SK-N-SH (cell line): ENCODE results near the gene SPA17. TPM values are rescaled to one million over a fixed set of nuclear protein-coding genes. Genes with fewer than 3 reads are reported as not detected.

Source experiments
- CTCF ChIA-PET: fragments of 300-600, 350-600 bp; formaldehyde crosslinking; extraction: SDS; loops from one replicate; lab custom pipeline; 2021; lab: Yijun Ruan, JAX
- POLR2A ChIA-PET: fragments of 350-600 bp; sonication (Branson Sonifier 250); formaldehyde crosslinking; extraction: SDS; loops from one replicate; lab custom pipeline; 2020; ENCODE audit warnings: antibody characterized with exemption, inconsistent platforms; lab: Yijun Ruan, JAX
- DNase-seq: peaks from one replicate; pipeline ENCODE4 v3.0.0; 2012
- H2AFZ ChIP-seq: fragments of 200-600 bp; sonication (generic); 2 replicates; pipeline ENCODE4 v1.8.1; 2016; ENCODE audit warnings: antibody characterized with exemption, mild to moderate bottlenecking, low read depth
- H3F3A ChIP-seq: fragments of 200-600 bp; sonication (generic); replicated peaks from 2 replicates; pipeline ENCODE3; 2016; ENCODE audit warnings: antibody characterized with exemption, mild to moderate bottlenecking; ENCODE audit not compliant: insufficient read depth
- H3K27ac ChIP-seq, 2 experiments: fragments of 200-500 bp in 1 of 2; fragments of 200-600 bp in 1 of 2; sonication (Bioruptor generic) in 1 of 2; sonication (generic), shearing (Covaris generic) in 1 of 2; 2 replicates each; pipeline versions ENCODE4 v1.5.1 to v1.6.1; 2014 to 2016; ENCODE audit warnings: low read depth in 2 of 2, inconsistent platforms in 1 of 2, low read length in 1 of 2, mild to moderate bottlenecking in 1 of 2, mixed read lengths in 1 of 2
- H3K27me3 ChIP-seq: fragments of 200-600 bp; sonication (generic), shearing (Covaris generic); 2 replicates; pipeline ENCODE4 v1.6.1; 2016; ENCODE audit warnings: mixed run types; ENCODE audit not compliant: insufficient read depth
- H3K36me3 ChIP-seq, 2 experiments: fragments of 200-500 bp in 1 of 2; fragments of 200-600 bp in 1 of 2; sonication (Bioruptor generic) in 1 of 2; sonication (generic) in 1 of 2; replicated peaks in 1 of 2; 2 replicates each; pipeline versions ENCODE3 to v1.5.1; 2014 to 2016; ENCODE audit warnings: low read length in 1 of 2, mild to moderate bottlenecking in 1 of 2; ENCODE audit not compliant: insufficient read depth in 2 of 2, control insufficient read depth in 1 of 2
- H3K4me1 ChIP-seq, 2 experiments: fragments of 200-500 bp in 1 of 2; fragments of 200-600 bp in 1 of 2; sonication (Bioruptor generic) in 1 of 2; sonication (generic), shearing (Covaris generic) in 1 of 2; 2 replicates each; pipeline versions ENCODE4 v1.5.1 to v1.6.1; 2014 to 2016; ENCODE audit warnings: low read depth in 1 of 2, low read length in 1 of 2, mixed run types in 1 of 2; ENCODE audit not compliant: insufficient read depth in 2 of 2, control insufficient read depth in 1 of 2
- H3K4me2 ChIP-seq: fragments of 200-600 bp; sonication (generic), shearing (Covaris generic); 2 replicates; pipeline ENCODE4 v1.6.1; 2017; ENCODE audit warnings: mixed run types
- H3K4me3 ChIP-seq, 2 experiments: fragments of 200-500 bp in 1 of 2; fragments of 200-600 bp in 1 of 2; sonication (Bioruptor generic) in 1 of 2; sonication (generic), shearing (Covaris generic) in 1 of 2; 2 replicates each; pipeline versions ENCODE4 v1.5.1 to v1.8.1; 2014 to 2016; ENCODE audit warnings: low read depth in 2 of 2, inconsistent platforms in 1 of 2, low read length in 1 of 2, mild to moderate bottlenecking in 1 of 2, mixed read lengths in 1 of 2, moderate library complexity in 1 of 2
- H3K79me2 ChIP-seq: fragments of 200-600 bp; sonication (generic); 2 replicates; pipeline ENCODE4 v1.8.1; 2017; ENCODE audit warnings: mild to moderate bottlenecking; ENCODE audit not compliant: insufficient read depth
- H3K9ac ChIP-seq: fragments of 200-600 bp; sonication (generic); 2 replicates; pipeline ENCODE4 v1.6.1; 2017; ENCODE audit warnings: mixed run types
- H3K9me2 ChIP-seq: fragments of 200-600 bp; sonication (generic); 2 replicates; pipeline ENCODE4 v1.6.1; 2017; ENCODE audit warnings: mixed run types
- H3K9me3 ChIP-seq: fragments of 200-600 bp; sonication (generic); 2 replicates; pipeline ENCODE4 v1.6.1; 2017; ENCODE audit warnings: mixed run types, mild to moderate bottlenecking, moderate library complexity
- H4K20me1 ChIP-seq: fragments of 200-600 bp; sonication (generic); 2 replicates; pipeline ENCODE4 v1.6.1; 2017; ENCODE audit warnings: mild to moderate bottlenecking, mixed run types; ENCODE audit not compliant: insufficient read depth
- FOSL2 ChIP-seq: IDR thresholded peaks from 2 replicates; pipeline ENCODE4 v1.4.0; 2012; ENCODE audit warnings: low read depth, mild to moderate bottlenecking, moderate library complexity, borderline replicate concordance
- FOXJ3 ChIP-seq: sonication (generic); formaldehyde crosslinking; IDR thresholded peaks from 2 replicates; pipeline ENCODE4 v1.5.1; 2020; ENCODE audit warnings: mild to moderate bottlenecking, missing genetic modification reagents
- GABPA ChIP-seq: IDR thresholded peaks from 2 replicates; pipeline ENCODE4 v1.4.0; 2012; ENCODE audit warnings: low read depth, mild to moderate bottlenecking
- GATA2 ChIP-seq: sonication (generic); formaldehyde crosslinking; IDR thresholded peaks from 2 replicates; pipeline ENCODE4 v1.5.0; 2020; ENCODE audit warnings: mild to moderate bottlenecking, missing genetic modification reagents
- IRF3 ChIP-seq: fragments of 150-350 bp; IDR thresholded peaks from 2 replicates; pipeline ENCODE4 v1.6.1; 2016; ENCODE audit warnings: mild to moderate bottlenecking, low read depth, low read length
- JUND ChIP-seq: IDR thresholded peaks from 2 replicates; pipeline ENCODE4 v1.4.0; 2012
- MAX ChIP-seq: IDR thresholded peaks from 2 replicates; pipeline ENCODE4 v1.4.0; 2012; ENCODE audit warnings: low read depth
- NRF1 ChIP-seq: IDR thresholded peaks from 2 replicates; pipeline ENCODE4 v1.6.1; 2012; ENCODE audit warnings: low read depth, mild to moderate bottlenecking, low read length
- PBX3 ChIP-seq: IDR thresholded peaks from 2 replicates; pipeline ENCODE4; 2012
- POLR2AphosphoS5 ChIP-seq: IDR thresholded peaks from 2 replicates; pipeline ENCODE4 v1.6.1; 2012; ENCODE audit warnings: low read depth, low read length
- RAD21 ChIP-seq: IDR thresholded peaks from 2 replicates; pipeline ENCODE4 v1.6.1; 2012; ENCODE audit warnings: mild to moderate bottlenecking, low read length
- RXRA ChIP-seq: IDR thresholded peaks from 2 replicates; pipeline ENCODE4 v1.4.0; 2012; ENCODE audit warnings: low read depth, mild to moderate bottlenecking, borderline replicate concordance
- SIN3A ChIP-seq: IDR thresholded peaks from 2 replicates; pipeline ENCODE4 v1.6.1; 2012; ENCODE audit warnings: low read depth, mild to moderate bottlenecking, low read length, moderate library complexity, borderline replicate concordance
- SMC3 ChIP-seq: IDR thresholded peaks from 2 replicates; pipeline ENCODE4 v1.6.1; 2012; ENCODE audit warnings: low read depth, low read length, improper control_type of control experiment
- TCF12 ChIP-seq: IDR thresholded peaks from 2 replicates; pipeline ENCODE4 v1.4.0; 2012
- TEAD4 ChIP-seq: IDR thresholded peaks from 2 replicates; pipeline ENCODE4 v1.4.0; 2012; ENCODE audit warnings: mild to moderate bottlenecking, borderline replicate concordance; ENCODE audit not compliant: insufficient read depth
- USF1 ChIP-seq: IDR thresholded peaks from 2 replicates; pipeline ENCODE4 v1.4.0; 2012; ENCODE audit warnings: low read depth, borderline replicate concordance
- WGBS: methylation state at CpG from one replicate; pipeline ENCODE4 v1.1.6; 2017; ENCODE audit warnings: low lambda C conversion rate; 5-methylcytosine and 5-hydroxymethylcytosine counted together
- polyA plus RNA-seq, 3 experiments: library from polyadenylated mRNA; depleted of rRNA; stranded (reverse); fragments of >200 nt; gene quantifications; 2 replicates each; pipeline ENCODE4 v1.2.3, GENCODE V29; 2012

SPA17 gene
- polyA plus RNA-seq, 1 of the 3 experiments (the other 2 are of a cell fraction), result 7.7 TPM

- 63% methylated on average over 14 of the region's 14 CpGs for WGBS
- peak overlapping the region in 1 of 2 experiments; percentile 46; a peak in 1 of 4 replicates for H3K27ac ChIP-seq
Observed at GRCh38 chr11:124724979-124725718, 51.4 kb downstream of the SPA17 start.

GRCh38 chr11:124725719-124726105 is 52.0 kb downstream of the SPA17 start:
- H3K9me3 ChIP-seq, result no peaks in the 10 kb centered on the region
- H3K79me2 ChIP-seq, result no peaks in the 10 kb centered on the region
- H3K27me3 ChIP-seq, result no peaks in the 10 kb centered on the region
- H3K27ac ChIP-seq, result peak overlapping the region in 1 of 2 experiments; percentile 46; a peak in 1 of 4 replicates
- no peak for DNase-seq
- CTCF ChIA-PET, result interaction anchor here (1.2 to 2.7 kb wide), 2 partner anchors 14 to 37 kb away, joined by 3 to 11 read pairs; partner anchors contain the start of gene NRGN
- 34% methylated on average over 5 of the region's 6 CpGs for WGBS
- no peak overlapping the region for H3K9ac ChIP-seq
- peaks cover 11% of the 10 kb centered on the region for H3F3A ChIP-seq
- peak overlapping the region; percentile 56 for H3K4me2 ChIP-seq
- H3K9me2 ChIP-seq, result no peaks in the 10 kb centered on the region
- POLR2A ChIA-PET, result no interaction called here
- TF ChIP-seq IRF3 (no peak), PBX3 (peak; percentile 42), FOSL2 (peak; percentile 56; the same call in 1 of the 2 replicates), TCF12 (peak; percentile 41), NRF1 (no peak)
- H4K20me1 ChIP-seq, result no peaks in the 10 kb centered on the region
- peaks cover 5 to 22% of the 10 kb centered on the region in 2 experiments; a peak in 2 of 4 replicates for H3K4me1 ChIP-seq
- 0 out of 2 replicates have a peak overlapping the region, but pooled peaks have one; percentile 65 for H2AFZ ChIP-seq
- 0 out of 4 replicates have a peak overlapping the region, but pooled peaks of 1 of the 2 experiments have one; percentile 6 for H3K4me3 ChIP-seq
- H3K36me3 ChIP-seq, result no peaks in the 10 kb centered on the region

More at GRCh38 chr11:124724979-124725718, 51.4 kb downstream of the SPA17 start:
- DNase-seq, result no peak
- no peaks in the 10 kb centered on the region for H3K36me3 ChIP-seq
- H3K4me3 ChIP-seq, result no peak overlapping the region
- H3K9me3 ChIP-seq, result no peaks in the 10 kb centered on the region
- H3K4me2 ChIP-seq, result peak overlapping the region; percentile 56
- no peaks in the 10 kb centered on the region for H4K20me1 ChIP-seq
- H3K4me1 ChIP-seq, result peaks cover 5 to 22% of the 10 kb centered on the region in 2 experiments; a peak in 2 of 4 replicates
- TF ChIP-seq RXRA, result no peak
- TF ChIP-seq GATA2 (CRISPR knock-in tag), result no peak
- TF ChIP-seq RAD21, result no peak
- no peak for TF ChIP-seq MAX
- TF ChIP-seq SIN3A, result no peak
- TF ChIP-seq JUND, result no peak
- TF ChIP-seq TEAD4, result no peak
- TF ChIP-seq FOXJ3, result no peak
- TF ChIP-seq SMC3, result no peak
- TF ChIP-seq POLR2AphosphoS5, result no peak
- no peak for TF ChIP-seq USF1
- no peak for TF ChIP-seq GABPA
- TF ChIP-seq, all 33 proteins: peak for 0
- POLR2A ChIA-PET, result no interaction called here
- Histone ChIP-seq H2AFZ (peak overlapping the region; percentile 65; the same call in 1 of the 2 replicates), H3K27me3 (no peaks in the 10 kb centered on the region), H3F3A (peaks cover 11% of the 10 kb centered on the region), H3K9ac (no peak overlapping the region), H3K79me2 (no peaks in the 10 kb centered on the region), H3K9me2 (no peaks in the 10 kb centered on the region)
- CTCF ChIA-PET, result interaction anchor here (1.2 to 2.7 kb wide), 4 partner anchors 14 to 37 kb away, joined by 3 to 11 read pairs (median 5); partner anchors contain the start of gene NRGN
